PFSK-1 (cell line): ENCODE measurements around the gene METAP1.

Experiments used
- FOXP2 ChIP-seq: optimal IDR thresholded peaks from 2 replicates; pipeline ENCODE3; 2011; ENCODE audit warnings: borderline replicate concordance, control low read depth, inconsistent platforms; ENCODE audit not compliant: insufficient read depth; ENCODE audit errors: extremely low read length, extremely low read depth
- POLR2AphosphoS5 ChIP-seq: IDR thresholded peaks from 2 replicates; pipeline ENCODE4 v1.6.1; 2012; ENCODE audit warnings: low read depth, mild to moderate bottlenecking, control low read depth, low read length, moderate library complexity
- SIN3A ChIP-seq: IDR thresholded peaks from 2 replicates; pipeline ENCODE4 v1.6.1; 2012; ENCODE audit warnings: mild to moderate bottlenecking, low read length, moderate library complexity, borderline replicate concordance; ENCODE audit not compliant: insufficient read depth
- TAF1 ChIP-seq: IDR thresholded peaks from 2 replicates; pipeline ENCODE4 v1.6.1; 2012; ENCODE audit warnings: low read length, control low read depth, borderline replicate concordance; ENCODE audit not compliant: insufficient read depth
- TF ChIP-seq, protein P1 (sequence below), 2 experiments: IDR thresholded peaks; 2 replicates each; pipeline versions ENCODE4 v1.6.1 to v1.8.0; 2011 to 2012; ENCODE audit warnings: low read depth in 2 of 2, low read length in 2 of 2, control low read depth in 1 of 2, inconsistent platforms in 1 of 2, mild to moderate bottlenecking in 1 of 2, moderate library complexity in 1 of 2; ENCODE audit not compliant: insufficient read depth in 1 of 2

DNA sequence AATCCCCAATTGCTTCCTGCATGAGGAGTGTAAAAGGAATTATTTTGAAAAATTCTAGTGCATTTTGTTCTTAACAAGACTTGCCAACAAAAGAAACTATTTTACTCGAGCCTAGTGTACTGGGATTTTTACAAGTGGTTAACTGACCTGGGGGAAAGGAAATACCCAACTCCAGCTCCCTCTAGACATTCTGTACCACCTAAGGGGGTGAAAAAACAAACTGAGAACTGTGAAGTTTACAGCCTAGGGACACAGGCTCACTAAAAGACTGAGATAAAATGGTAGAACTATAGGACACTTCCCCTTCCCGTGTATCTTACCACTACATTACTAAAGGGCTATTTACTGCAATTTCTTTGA lies 95.7 kb downstream of the METAP1 start:
- TF ChIP-seq POLR2AphosphoS5 = no peak
- TF ChIP-seq, protein P1, sequence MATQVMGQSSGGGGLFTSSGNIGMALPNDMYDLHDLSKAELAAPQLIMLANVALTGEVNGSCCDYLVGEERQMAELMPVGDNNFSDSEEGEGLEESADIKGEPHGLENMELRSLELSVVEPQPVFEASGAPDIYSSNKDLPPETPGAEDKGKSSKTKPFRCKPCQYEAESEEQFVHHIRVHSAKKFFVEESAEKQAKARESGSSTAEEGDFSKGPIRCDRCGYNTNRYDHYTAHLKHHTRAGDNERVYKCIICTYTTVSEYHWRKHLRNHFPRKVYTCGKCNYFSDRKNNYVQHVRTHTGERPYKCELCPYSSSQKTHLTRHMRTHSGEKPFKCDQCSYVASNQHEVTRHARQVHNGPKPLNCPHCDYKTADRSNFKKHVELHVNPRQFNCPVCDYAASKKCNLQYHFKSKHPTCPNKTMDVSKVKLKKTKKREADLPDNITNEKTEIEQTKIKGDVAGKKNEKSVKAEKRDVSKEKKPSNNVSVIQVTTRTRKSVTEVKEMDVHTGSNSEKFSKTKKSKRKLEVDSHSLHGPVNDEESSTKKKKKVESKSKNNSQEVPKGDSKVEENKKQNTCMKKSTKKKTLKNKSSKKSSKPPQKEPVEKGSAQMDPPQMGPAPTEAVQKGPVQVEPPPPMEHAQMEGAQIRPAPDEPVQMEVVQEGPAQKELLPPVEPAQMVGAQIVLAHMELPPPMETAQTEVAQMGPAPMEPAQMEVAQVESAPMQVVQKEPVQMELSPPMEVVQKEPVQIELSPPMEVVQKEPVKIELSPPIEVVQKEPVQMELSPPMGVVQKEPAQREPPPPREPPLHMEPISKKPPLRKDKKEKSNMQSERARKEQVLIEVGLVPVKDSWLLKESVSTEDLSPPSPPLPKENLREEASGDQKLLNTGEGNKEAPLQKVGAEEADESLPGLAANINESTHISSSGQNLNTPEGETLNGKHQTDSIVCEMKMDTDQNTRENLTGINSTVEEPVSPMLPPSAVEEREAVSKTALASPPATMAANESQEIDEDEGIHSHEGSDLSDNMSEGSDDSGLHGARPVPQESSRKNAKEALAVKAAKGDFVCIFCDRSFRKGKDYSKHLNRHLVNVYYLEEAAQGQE (IDR thresholded peaks at IDR 0.05; ENCODE audit: insufficient read depth in 1 of 2, low read depth in 2 of 2, low read length in 2 of 2) = no peak
- TF ChIP-seq TAF1 = no peak
- no peak for TF ChIP-seq SIN3A
- no peak for TF ChIP-seq FOXP2
